Measurements from ENCODE around the gene CDK5.

GRCh38 chr7:151091431-151091830 is 33.7 kb upstream of the CDK5 start:
- TF ChIP-seq CTCF (IDR thresholded peaks at IDR 0.05; ENCODE audit: insufficient read depth, low read depth, low read length) = peak; percentile 47
- TF ChIP-seq EZH2 (IDR thresholded peaks at IDR 0.05; ENCODE audit: insufficient read depth, low read length) = no peak
